GM12891 (cell line): Measurements from ENCODE around the gene RAB20.

ENCODE experiments used
- POLR2A ChIP-seq: IDR thresholded peaks from 2 replicates; pipeline ENCODE4 v1.6.1; 2011; ENCODE audit warnings: low read depth, low read length, control low read depth
- POLR2AphosphoS5 ChIP-seq: IDR thresholded peaks from 2 replicates; pipeline ENCODE4 v1.6.1; 2011; ENCODE audit warnings: low read depth, low read length, control low read depth
- POU2F2 ChIP-seq: IDR thresholded peaks from 2 replicates; pipeline ENCODE4 v1.6.1; 2011; ENCODE audit warnings: low read depth, mild to moderate bottlenecking, control low read depth, low read length, moderate library complexity
- SPI1 ChIP-seq: IDR thresholded peaks from 2 replicates; pipeline ENCODE4 v1.6.1; 2011; ENCODE audit warnings: low read depth, low read length, control low read depth
- TAF1 ChIP-seq: IDR thresholded peaks from 2 replicates; pipeline ENCODE4 v1.6.1; 2011; ENCODE audit warnings: low read depth, low read length, control low read depth

GRCh38 chr13:110536006-110536693, 25.4 kb downstream of the RAB20 start:
- TF ChIP-seq POLR2A (no peak), POLR2AphosphoS5 (no peak), SPI1 (peak; percentile 68), TAF1 (no peak), POU2F2 (no peak)
